A549 (cell line): ENCODE data around the gene FGR.

ENCODE experiments used
- JUNB ChIP-seq: fragments of >200 bp; sonication (Bioruptor Twin); formaldehyde crosslinking; IDR thresholded peaks from 2 replicates; pipeline ENCODE4 v1.6.1; 2016
- PHF8 ChIP-seq: fragments of 200-600 bp; sonication (generic); IDR thresholded peaks from 2 replicates; pipeline ENCODE4 v1.6.1; 2016; ENCODE audit warnings: low read depth, mild to moderate bottlenecking, antibody characterized with exemption, moderate library complexity, borderline replicate concordance
- RNF2 ChIP-seq: fragments of 200-600 bp; sonication (generic); IDR thresholded peaks from 2 replicates; pipeline ENCODE4 v1.6.1; 2016; ENCODE audit warnings: low read depth, mild to moderate bottlenecking, antibody characterized with exemption, moderate library complexity, borderline replicate concordance
- TF ChIP-seq, protein P1 (sequence below): fragments of >200 bp; sonication (Bioruptor Twin); formaldehyde crosslinking; IDR thresholded peaks from 3 replicates; pipeline ENCODE4 v1.5.1; 2016
- TF ChIP-seq, protein P2 (sequence below): IDR thresholded peaks from 2 replicates; pipeline ENCODE4 v1.6.1; 2012

- TF ChIP-seq PHF8 (no peak), RNF2 (no peak), JUNB (no peak)
- TF ChIP-seq, protein P1, sequence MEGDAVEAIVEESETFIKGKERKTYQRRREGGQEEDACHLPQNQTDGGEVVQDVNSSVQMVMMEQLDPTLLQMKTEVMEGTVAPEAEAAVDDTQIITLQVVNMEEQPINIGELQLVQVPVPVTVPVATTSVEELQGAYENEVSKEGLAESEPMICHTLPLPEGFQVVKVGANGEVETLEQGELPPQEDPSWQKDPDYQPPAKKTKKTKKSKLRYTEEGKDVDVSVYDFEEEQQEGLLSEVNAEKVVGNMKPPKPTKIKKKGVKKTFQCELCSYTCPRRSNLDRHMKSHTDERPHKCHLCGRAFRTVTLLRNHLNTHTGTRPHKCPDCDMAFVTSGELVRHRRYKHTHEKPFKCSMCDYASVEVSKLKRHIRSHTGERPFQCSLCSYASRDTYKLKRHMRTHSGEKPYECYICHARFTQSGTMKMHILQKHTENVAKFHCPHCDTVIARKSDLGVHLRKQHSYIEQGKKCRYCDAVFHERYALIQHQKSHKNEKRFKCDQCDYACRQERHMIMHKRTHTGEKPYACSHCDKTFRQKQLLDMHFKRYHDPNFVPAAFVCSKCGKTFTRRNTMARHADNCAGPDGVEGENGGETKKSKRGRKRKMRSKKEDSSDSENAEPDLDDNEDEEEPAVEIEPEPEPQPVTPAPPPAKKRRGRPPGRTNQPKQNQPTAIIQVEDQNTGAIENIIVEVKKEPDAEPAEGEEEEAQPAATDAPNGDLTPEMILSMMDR = no peak
- TF ChIP-seq, protein P2, sequence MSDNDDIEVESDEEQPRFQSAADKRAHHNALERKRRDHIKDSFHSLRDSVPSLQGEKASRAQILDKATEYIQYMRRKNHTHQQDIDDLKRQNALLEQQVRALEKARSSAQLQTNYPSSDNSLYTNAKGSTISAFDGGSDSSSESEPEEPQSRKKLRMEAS = no peak
These were observed 60.8 kb downstream of the FGR start for GRCh38 chr1:27574001-27574781.
